IMR-90 (cell line): ENCODE results near the gene COG7. TPM values are rescaled to one million over a fixed set of nuclear protein-coding genes. Genes with fewer than 3 reads are reported as not detected.

ENCODE experiments used
- ATAC-seq: fragments of 200-7000 bp; cut with Tn5 transposase; 2 replicates; pipeline ENCODE4 v1.9.1; 2020; ENCODE audit warnings: low read depth, mild to moderate bottlenecking, moderate library complexity
- BruUV-seq: library from RNA; stranded (reverse); fragments of 400-500 nt; replicated peaks from 2 replicates; lab custom pipeline; 2021; lab: Mats Ljungman, UMichigan
- CTCF ChIA-PET: fragments of 300-600 bp; formaldehyde crosslinking; extraction: SDS; loops from one replicate; lab custom pipeline; 2021; ENCODE audit warnings: antibody characterized with exemption; lab: Yijun Ruan, JAX
- POLR2A ChIA-PET: fragments of 300-600 bp; sonication (Branson Sonifier 250); formaldehyde crosslinking; loops from one replicate; lab custom pipeline; 2022; ENCODE audit warnings: antibody characterized with exemption; ENCODE audit not compliant: unreplicated experiment; lab: Charles Lee
- DNase-seq: peaks from one replicate; pipeline ENCODE4 v3.0.0; 2013
- H2AFZ ChIP-seq: replicated peaks from 2 replicates; pipeline ENCODE3; 2013; ENCODE audit warnings: low read length, mild to moderate bottlenecking; ENCODE audit not compliant: poor library complexity
- H2AK5ac ChIP-seq: 2 replicates; pipeline ENCODE4 v1.6.1; 2013; ENCODE audit warnings: low read depth, low read length, inconsistent platforms
- H2AK9ac ChIP-seq: replicated peaks from 2 replicates; pipeline ENCODE3; 2013; ENCODE audit warnings: mild to moderate bottlenecking, low read depth, low read length, moderate library complexity; ENCODE audit not compliant: poor library complexity
- H2BK120ac ChIP-seq: 2 replicates; pipeline ENCODE4 v1.6.1; 2013; ENCODE audit warnings: low read depth, low read length, inconsistent platforms
- H2BK15ac ChIP-seq: 3 replicates; pipeline ENCODE4 v1.6.1; 2013; ENCODE audit warnings: low read depth, low read length, inconsistent platforms
- H2BK20ac ChIP-seq: 2 replicates; pipeline ENCODE4 v1.6.1; 2013; ENCODE audit warnings: low read depth, mild to moderate bottlenecking, inconsistent platforms, low read length, moderate library complexity
- H2BK5ac ChIP-seq: 2 replicates; pipeline ENCODE4 v1.6.1; 2013; ENCODE audit warnings: mild to moderate bottlenecking, low read depth, low read length, inconsistent platforms; ENCODE audit not compliant: poor library complexity, severe bottlenecking
- H3K14ac ChIP-seq: replicated peaks from 2 replicates; pipeline ENCODE4 v1.6.1; 2013; ENCODE audit warnings: low read depth, low read length, inconsistent platforms
- H3K18ac ChIP-seq: 2 replicates; pipeline ENCODE4 v1.6.1; 2013; ENCODE audit warnings: low read depth, low read length, control low read depth
- H3K23ac ChIP-seq: 2 replicates; pipeline ENCODE4 v1.6.1; 2013; ENCODE audit warnings: low read depth, low read length, inconsistent platforms
- H3K27ac ChIP-seq: 2 replicates; pipeline ENCODE4 v1.5.1; 2013; ENCODE audit warnings: mild to moderate bottlenecking, control low read depth, low read length; ENCODE audit not compliant: insufficient read depth
- H3K27me3 ChIP-seq: 2 replicates; pipeline ENCODE4 v1.6.1; 2013; ENCODE audit warnings: low read length; ENCODE audit not compliant: control insufficient read depth, insufficient read depth
- H3K36me3 ChIP-seq: 2 replicates; pipeline ENCODE4 v1.6.1; 2013; ENCODE audit warnings: low read length, mixed read lengths; ENCODE audit not compliant: control insufficient read depth, insufficient read depth
- H3K4ac ChIP-seq: 2 replicates; pipeline ENCODE4 v1.6.1; 2013; ENCODE audit warnings: low read depth, low read length, inconsistent platforms
- H3K4me1 ChIP-seq: 2 replicates; pipeline ENCODE4 v1.6.1; 2013; ENCODE audit warnings: low read length, mixed read lengths; ENCODE audit not compliant: control insufficient read depth, insufficient read depth
- H3K4me2 ChIP-seq: 2 replicates; pipeline ENCODE4 v1.6.1; 2013; ENCODE audit warnings: low read depth, mild to moderate bottlenecking, control low read depth, low read length, moderate library complexity
- H3K4me3 ChIP-seq: 2 replicates; pipeline ENCODE4 v1.5.1; 2013; ENCODE audit warnings: low read depth, mild to moderate bottlenecking, control low read depth, low read length, moderate library complexity; ENCODE audit not compliant: insufficient read depth
- H3K56ac ChIP-seq: 2 replicates; pipeline ENCODE4 v1.6.1; 2013; ENCODE audit warnings: low read length, inconsistent platforms; ENCODE audit not compliant: insufficient read depth; ENCODE audit errors: extremely low read depth
- H3K79me1 ChIP-seq, 2 experiments: 2 replicates each; pipeline ENCODE4 v1.6.1; 2013; ENCODE audit warnings: low read length in 2 of 2, inconsistent platforms in 1 of 2, low read depth in 1 of 2
- H3K9ac ChIP-seq: 2 replicates; pipeline ENCODE4 v1.6.1; 2013; ENCODE audit warnings: low read depth, low read length, control low read depth
- H3K9me1 ChIP-seq: 2 replicates; pipeline ENCODE4 v1.6.1; 2013; ENCODE audit warnings: low read length, inconsistent platforms; ENCODE audit not compliant: insufficient read depth
- H3K9me3 ChIP-seq: 2 replicates; pipeline ENCODE4 v1.6.1; 2013; ENCODE audit warnings: low read length; ENCODE audit not compliant: control insufficient read depth, insufficient read depth
- H4K20me1 ChIP-seq: 2 replicates; pipeline ENCODE4 v1.6.1; 2013; ENCODE audit warnings: low read length, inconsistent platforms; ENCODE audit not compliant: insufficient read depth
- H4K5ac ChIP-seq: 2 replicates; pipeline ENCODE4 v1.6.1; 2013; ENCODE audit warnings: mild to moderate bottlenecking, low read depth, low read length, control low read depth
- H4K8ac ChIP-seq, 2 experiments: 2 replicates each; pipeline ENCODE4 v1.6.1; 2013; ENCODE audit warnings: low read depth in 2 of 2, low read length in 2 of 2, control low read depth in 1 of 2, inconsistent platforms in 1 of 2
- H4K91ac ChIP-seq: 2 replicates; pipeline ENCODE4 v1.6.1; 2013; ENCODE audit warnings: low read depth, low read length, inconsistent platforms; ENCODE audit not compliant: insufficient read depth
- MAFK ChIP-seq: IDR thresholded peaks from 2 replicates; pipeline ENCODE4 v1.6.1; 2012; ENCODE audit warnings: low read depth, low read length, improper control_type of control experiment
- WGBS, 2 experiments: methylation state at CpG; one replicate each; pipeline versions ENCODE4 v1.1.5 to v1.1.7; 2013; ENCODE audit warnings: missing lambda C conversion rate in 2 of 2; ENCODE audit not compliant: insufficient read length in 1 of 2; ENCODE audit errors: extremely low coverage in 2 of 2; 5-methylcytosine and 5-hydroxymethylcytosine counted together
- dilution Hi-C: fragments of 300-500 bp; cut with HindIII; formaldehyde crosslinking; loops from one replicate; pipeline ENCODE4 v1.14.3; 2018; ENCODE audit warnings: low sequenced_read_pairs; ENCODE audit not compliant: unreplicated experiment
- in situ Hi-C: fragments of 300-500 bp; cut with MboI; formaldehyde crosslinking; loops from 3 replicates; pipeline ENCODE4 v1.14.3; 2019; ENCODE audit warnings: low sequenced_read_pairs, inconsistent platforms, mixed read lengths
- intact Hi-C: fragments of 100-400 bp; cut with micrococcal nuclease; formaldehyde crosslinking; loops from 2 replicates; pipeline ENCODE4 v1.10.0; 2022
- polyA plus RNA-seq, 3 experiments: library from polyadenylated mRNA; depleted of rRNA; stranded (reverse); fragments of >200 nt; gene quantifications; 2 replicates each; pipeline ENCODE4 v1.2.3, GENCODE V29; 2012; ENCODE audit warnings: low replicate concordance in 1 of 3
- total RNA-seq: library from RNA; depleted of rRNA; stranded (reverse); fragments of >200 nt; gene quantifications from 2 replicates; pipeline ENCODE4 v1.2.3, GENCODE V29; 2012
- TF ChIP-seq, protein P1 (sequence below): fragments of 150-350 bp; IDR thresholded peaks from 2 replicates; pipeline ENCODE4 v1.6.1; 2017; ENCODE audit warnings: mild to moderate bottlenecking, antibody characterized with exemption, low read length, low read depth

Gene COG7
- total and polyA plus RNA-seq, 2 of the 4 experiments (the other 2 are of a cell fraction) = 28.5 to 43.7 TPM

DNA sequence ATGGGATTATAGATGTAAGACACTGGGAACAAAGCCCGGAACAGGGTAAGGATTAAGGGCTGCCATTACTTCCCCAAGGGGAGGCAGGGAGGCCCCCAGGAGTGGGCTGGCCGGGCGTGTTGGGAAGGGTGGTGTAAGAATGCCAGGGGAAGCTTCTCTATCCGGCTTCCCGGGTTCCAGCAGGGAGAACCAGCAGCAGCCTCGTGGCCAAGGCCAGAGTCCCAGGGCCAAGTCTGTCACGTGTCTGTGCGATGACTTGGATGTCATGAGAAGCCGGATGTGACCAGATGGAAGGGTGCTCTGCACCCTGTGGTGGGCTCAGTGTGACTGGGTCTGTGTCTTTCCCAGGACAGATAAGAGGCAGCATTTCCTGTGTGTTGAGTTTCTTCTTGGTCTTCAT lies 98.7 kb downstream of the COG7 start:
- Histone ChIP-seq H4K20me1 (no peaks in the 10 kb centered on the region), H3K4me3 (no peak overlapping the region), H2BK5ac (no peak overlapping the region), H3K4me1 (no peaks in the 10 kb centered on the region), H3K23ac (no peak overlapping the region), H4K5ac (no peak overlapping the region), H3K9me1 (no peaks in the 10 kb centered on the region; the same call in 1 of the 2 replicates), H3K79me1 (no peaks in the 10 kb centered on the region), H3K36me3 (no peaks in the 10 kb centered on the region), H3K56ac (no peak overlapping the region), H2AFZ (no peak overlapping the region), H2AK5ac (no peak overlapping the region), H2AK9ac (no peak overlapping the region), H3K9ac (no peak overlapping the region), H3K27ac (no peak overlapping the region), H2BK15ac (no peak overlapping the region), H3K14ac (no peak overlapping the region), H3K4ac (no peak overlapping the region), H3K27me3 (no peaks in the 10 kb centered on the region), H2BK20ac (no peak overlapping the region), H3K18ac (no peak overlapping the region), H3K4me2 (no peak overlapping the region), H4K8ac (no peak overlapping the region), H4K91ac (no peak overlapping the region), H3K9me3 (no peaks in the 10 kb centered on the region), H2BK120ac (no peak overlapping the region)
- no TSS peak for BruUV-seq
- TF ChIP-seq, protein P1, sequence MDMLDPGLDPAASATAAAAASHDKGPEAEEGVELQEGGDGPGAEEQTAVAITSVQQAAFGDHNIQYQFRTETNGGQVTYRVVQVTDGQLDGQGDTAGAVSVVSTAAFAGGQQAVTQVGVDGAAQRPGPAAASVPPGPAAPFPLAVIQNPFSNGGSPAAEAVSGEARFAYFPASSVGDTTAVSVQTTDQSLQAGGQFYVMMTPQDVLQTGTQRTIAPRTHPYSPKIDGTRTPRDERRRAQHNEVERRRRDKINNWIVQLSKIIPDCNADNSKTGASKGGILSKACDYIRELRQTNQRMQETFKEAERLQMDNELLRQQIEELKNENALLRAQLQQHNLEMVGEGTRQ = no peak
- no peak for TF ChIP-seq MAFK
- in situ Hi-C loops = no loop called here
- ChIA-PET POLR2A (no interaction called here), CTCF (no interaction called here)
- WGBS, 2 experiments = 56% methylated on average over 6 of the region's 9 CpGs; no CpG with 5 or more reads in 1 of the 2 experiments
- DNase-seq (no peak), ATAC-seq (no peak)
- dilution Hi-C loops = no loop called here
- intact Hi-C loops = no loop called here
